SU-DHL-6 (cell line): Measurements from ENCODE around the gene PALLD.

ENCODE experiments used
- H2AFZ ChIP-seq: fragments of 200-600 bp; sonication (generic); 2 replicates; pipeline ENCODE4 v1.6.1; 2014; ENCODE audit warnings: low read depth, mild to moderate bottlenecking, moderate library complexity, mixed read lengths, antibody characterized with exemption, low read length; ENCODE audit not compliant: severe bottlenecking
- H3F3A ChIP-seq: fragments of 200-600 bp; shearing (Covaris generic); 2 replicates; pipeline ENCODE4 v1.6.0; 2016; ENCODE audit warnings: antibody characterized with exemption, mild to moderate bottlenecking; ENCODE audit not compliant: insufficient read depth
- H3K27ac ChIP-seq: fragments of 200-600 bp; sonication (generic); 2 replicates; pipeline ENCODE4 v1.5.1; 2016; ENCODE audit warnings: low read depth, mild to moderate bottlenecking, low read length, moderate library complexity, mixed read lengths
- H3K27me3 ChIP-seq: fragments of 200-600 bp; sonication (generic), shearing (Covaris generic); 2 replicates; pipeline ENCODE4 v1.6.0; 2014; ENCODE audit warnings: mild to moderate bottlenecking, low read length
- H3K36me3 ChIP-seq: fragments of 200-600 bp; sonication (generic); 2 replicates; pipeline ENCODE4 v1.6.1; 2014; ENCODE audit warnings: mild to moderate bottlenecking, low read length, mixed read lengths
- H3K4me2 ChIP-seq: fragments of 300-600, 200-600 bp; shearing (Covaris generic), sonication (generic); 2 replicates; pipeline ENCODE4 v1.6.0; 2014; ENCODE audit warnings: low read length, low read depth, mild to moderate bottlenecking; ENCODE audit not compliant: poor library complexity, severe bottlenecking
- H3K4me3 ChIP-seq: fragments of 200-600 bp; sonication (generic); 2 replicates; pipeline ENCODE4 v1.5.1; 2014; ENCODE audit warnings: antibody characterized with exemption, low read length, mild to moderate bottlenecking, mixed read lengths; ENCODE audit not compliant: insufficient read depth, poor library complexity, severe bottlenecking
- H3K79me2 ChIP-seq: fragments of 200-600 bp; sonication (generic); 2 replicates; pipeline ENCODE4 v1.6.1; 2014; ENCODE audit warnings: mild to moderate bottlenecking, low read length, moderate library complexity; ENCODE audit not compliant: insufficient read depth
- H3K9ac ChIP-seq: fragments of 200-600 bp; sonication (generic); 2 replicates; pipeline ENCODE4 v1.7.0; 2014; ENCODE audit warnings: mild to moderate bottlenecking, low read length
- H3K9me2 ChIP-seq: fragments of 200-600 bp; sonication (generic); replicated peaks from 2 replicates; pipeline ENCODE4 v1.6.1; 2014; ENCODE audit warnings: low read length; ENCODE audit not compliant: insufficient read depth
- H3K9me3 ChIP-seq: fragments of 200-600 bp; sonication (generic); 2 replicates; pipeline ENCODE4 v1.6.1; 2014; ENCODE audit warnings: low read length, mixed read lengths; ENCODE audit not compliant: insufficient read depth
- H4K20me1 ChIP-seq: fragments of 200-600 bp; sonication (generic); 2 replicates; pipeline ENCODE4 v1.6.1; 2014; ENCODE audit warnings: low read depth, mild to moderate bottlenecking, antibody characterized with exemption, low read length, moderate library complexity, mixed read lengths
- EZH2phosphoT487 ChIP-seq: fragments of 200-600 bp; sonication (generic), shearing (Covaris generic); conservative IDR thresholded peaks from 2 replicates; pipeline ENCODE4 v1.6.1; 2018; ENCODE audit warnings: mild to moderate bottlenecking, antibody characterized with exemption, low read length, moderate library complexity, mixed read lengths
- TF ChIP-seq, protein P1 (sequence below): fragments of 200-600 bp; sonication (generic); IDR thresholded peaks from one replicate; pipeline ENCODE4 v1.5.1; 2017; ENCODE audit warnings: antibody characterized with exemption, mild to moderate bottlenecking, low read length, moderate library complexity; ENCODE audit not compliant: insufficient read depth, poor library complexity, severe bottlenecking

PALLD gene

GRCh38 chr4:168601899-168602298 is 105.0 kb downstream of the PALLD start:
- Histone ChIP-seq H3F3A (no peaks in the 10 kb centered on the region), H3K9me3 (no peaks in the 10 kb centered on the region), H3K27ac (no peak overlapping the region), H3K36me3 (no peaks in the 10 kb centered on the region), H3K9ac (no peak overlapping the region), H4K20me1 (no peaks in the 10 kb centered on the region), H3K9me2 (no peaks in the 10 kb centered on the region; the same call in 1 of the 2 replicates), H3K4me3 (no peak overlapping the region), H3K27me3 (no peaks in the 10 kb centered on the region), H3K4me2 (no peak overlapping the region), H2AFZ (no peak overlapping the region), H3K79me2 (no peaks in the 10 kb centered on the region)
- no peak for TF ChIP-seq EZH2phosphoT487
- TF ChIP-seq, protein P1, sequence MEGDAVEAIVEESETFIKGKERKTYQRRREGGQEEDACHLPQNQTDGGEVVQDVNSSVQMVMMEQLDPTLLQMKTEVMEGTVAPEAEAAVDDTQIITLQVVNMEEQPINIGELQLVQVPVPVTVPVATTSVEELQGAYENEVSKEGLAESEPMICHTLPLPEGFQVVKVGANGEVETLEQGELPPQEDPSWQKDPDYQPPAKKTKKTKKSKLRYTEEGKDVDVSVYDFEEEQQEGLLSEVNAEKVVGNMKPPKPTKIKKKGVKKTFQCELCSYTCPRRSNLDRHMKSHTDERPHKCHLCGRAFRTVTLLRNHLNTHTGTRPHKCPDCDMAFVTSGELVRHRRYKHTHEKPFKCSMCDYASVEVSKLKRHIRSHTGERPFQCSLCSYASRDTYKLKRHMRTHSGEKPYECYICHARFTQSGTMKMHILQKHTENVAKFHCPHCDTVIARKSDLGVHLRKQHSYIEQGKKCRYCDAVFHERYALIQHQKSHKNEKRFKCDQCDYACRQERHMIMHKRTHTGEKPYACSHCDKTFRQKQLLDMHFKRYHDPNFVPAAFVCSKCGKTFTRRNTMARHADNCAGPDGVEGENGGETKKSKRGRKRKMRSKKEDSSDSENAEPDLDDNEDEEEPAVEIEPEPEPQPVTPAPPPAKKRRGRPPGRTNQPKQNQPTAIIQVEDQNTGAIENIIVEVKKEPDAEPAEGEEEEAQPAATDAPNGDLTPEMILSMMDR, result no peak

GRCh38 chr4:168604496-168605373 is 107.9 kb downstream of the PALLD start:
- Histone ChIP-seq H3K79me2 (no peaks in the 10 kb centered on the region), H3K4me2 (no peak overlapping the region), H3K9me3 (no peaks in the 10 kb centered on the region), H4K20me1 (no peaks in the 10 kb centered on the region), H3F3A (no peaks in the 10 kb centered on the region), H3K9me2 (no peaks in the 10 kb centered on the region; the same call in 1 of the 2 replicates), H2AFZ (no peak overlapping the region), H3K27me3 (no peaks in the 10 kb centered on the region), H3K36me3 (no peaks in the 10 kb centered on the region), H3K9ac (no peak overlapping the region), H3K4me3 (no peak overlapping the region), H3K27ac (no peak overlapping the region)
- no peak for TF ChIP-seq EZH2phosphoT487
- TF ChIP-seq, protein P1, result no peak

DNA sequence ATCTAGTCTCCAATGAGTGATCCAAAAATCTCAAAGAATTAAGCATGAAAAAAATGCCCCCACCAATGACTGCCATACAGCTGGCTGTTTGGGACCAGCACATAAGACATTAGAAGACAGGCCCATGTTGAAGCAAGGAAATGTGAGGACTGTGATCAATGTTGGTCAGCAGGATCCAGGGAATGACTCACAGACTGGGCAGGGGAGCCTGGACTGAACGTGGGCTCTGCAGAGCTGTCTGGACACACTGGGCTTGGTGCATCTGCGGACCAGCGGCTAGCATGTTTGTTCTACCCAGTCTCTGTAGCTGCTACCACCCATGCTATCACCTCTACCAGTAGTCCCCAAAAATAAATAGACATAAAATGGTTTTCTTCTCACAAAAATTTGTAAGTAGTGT is 108.6 kb downstream of the PALLD start:
- H3K9ac ChIP-seq, result no peak overlapping the region
- H3K79me2 ChIP-seq, result no peaks in the 10 kb centered on the region
- no peaks in the 10 kb centered on the region for H3K36me3 ChIP-seq
- no peaks in the 10 kb centered on the region for H3K27me3 ChIP-seq
- H2AFZ ChIP-seq, result no peak overlapping the region
- no peak for TF ChIP-seq EZH2phosphoT487
- no peaks in the 10 kb centered on the region; the same call in 1 of the 2 replicates for H3K9me2 ChIP-seq
- H3F3A ChIP-seq, result no peaks in the 10 kb centered on the region
- H4K20me1 ChIP-seq, result no peaks in the 10 kb centered on the region
- no peaks in the 10 kb centered on the region for H3K9me3 ChIP-seq
- H3K27ac ChIP-seq, result no peak overlapping the region
- no peak overlapping the region for H3K4me3 ChIP-seq
- no peak overlapping the region for H3K4me2 ChIP-seq

- Histone ChIP-seq H4K20me1 (no peaks in the 10 kb centered on the region), H3K27ac (no peak overlapping the region), H3F3A (no peaks in the 10 kb centered on the region), H3K27me3 (no peaks in the 10 kb centered on the region), H3K79me2 (no peaks in the 10 kb centered on the region), H2AFZ (no peak overlapping the region), H3K4me3 (no peak overlapping the region), H3K9me3 (no peaks in the 10 kb centered on the region), H3K4me2 (no peak overlapping the region), H3K9ac (no peak overlapping the region), H3K9me2 (no peaks in the 10 kb centered on the region), H3K36me3 (no peaks in the 10 kb centered on the region)
- TF ChIP-seq, protein P1, result no peak
- no peak for TF ChIP-seq EZH2phosphoT487
Observed at GRCh38 chr4:168607215-168607614, 110.4 kb downstream of the PALLD start.
